ENCODE data around the gene CDC20.

The CDC20 gene
- 0.49 to 2.9 (median 1.8) reads per million in 4 experiments for total RNA-seq

DNA sequence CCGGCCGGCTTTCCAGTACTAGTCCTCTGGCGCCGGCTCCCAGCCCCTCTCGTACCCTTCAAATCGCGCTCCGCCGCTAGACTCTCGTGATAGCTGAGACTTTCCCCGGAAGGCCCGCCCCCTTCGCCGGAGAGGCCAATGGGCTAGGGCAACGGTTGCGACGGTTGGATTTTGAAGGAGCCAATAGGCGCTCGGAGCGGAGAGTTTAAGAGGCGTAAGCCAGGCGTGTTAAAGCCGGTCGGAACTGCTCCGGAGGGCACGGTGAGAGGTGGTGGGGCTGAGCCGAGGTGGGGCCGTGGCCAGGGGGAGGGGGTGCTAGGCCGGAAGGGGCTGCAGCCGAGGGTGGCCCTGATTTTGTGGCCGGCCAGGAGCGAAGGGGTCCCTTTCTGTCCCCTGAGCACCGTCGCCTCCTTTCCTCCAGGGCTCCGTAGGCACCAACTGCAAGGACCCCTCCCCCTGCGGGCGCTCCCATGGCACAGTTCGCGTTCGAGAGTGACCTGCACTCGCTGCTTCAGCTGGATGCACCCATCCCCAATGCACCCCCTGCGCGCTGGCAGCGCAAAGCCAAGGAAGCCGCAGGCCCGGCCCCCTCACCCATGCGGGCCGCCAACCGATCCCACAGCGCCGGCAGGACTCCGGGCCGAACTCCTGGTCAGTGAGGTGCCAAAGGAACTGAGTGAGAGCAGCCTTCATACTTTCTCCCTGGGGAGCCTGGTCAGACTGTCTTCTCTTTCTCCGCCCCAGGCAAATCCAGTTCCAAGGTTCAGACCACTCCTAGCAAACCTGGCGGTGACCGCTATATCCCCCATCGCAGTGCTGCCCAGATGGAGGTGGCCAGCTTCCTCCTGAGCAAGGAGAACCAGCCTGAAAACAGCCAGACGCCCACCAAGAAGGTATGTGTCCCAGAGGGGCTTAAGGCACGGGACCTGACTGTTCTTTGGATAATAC, at the start of gene CDC20:
Gene CDC20, plus strand, starts transcription at position 236 of the 948 bp plus-strand sequence. Its CDS starts 235 bp downstream, at position 471.
- DNase-seq, result peak; percentile 98

DNA sequence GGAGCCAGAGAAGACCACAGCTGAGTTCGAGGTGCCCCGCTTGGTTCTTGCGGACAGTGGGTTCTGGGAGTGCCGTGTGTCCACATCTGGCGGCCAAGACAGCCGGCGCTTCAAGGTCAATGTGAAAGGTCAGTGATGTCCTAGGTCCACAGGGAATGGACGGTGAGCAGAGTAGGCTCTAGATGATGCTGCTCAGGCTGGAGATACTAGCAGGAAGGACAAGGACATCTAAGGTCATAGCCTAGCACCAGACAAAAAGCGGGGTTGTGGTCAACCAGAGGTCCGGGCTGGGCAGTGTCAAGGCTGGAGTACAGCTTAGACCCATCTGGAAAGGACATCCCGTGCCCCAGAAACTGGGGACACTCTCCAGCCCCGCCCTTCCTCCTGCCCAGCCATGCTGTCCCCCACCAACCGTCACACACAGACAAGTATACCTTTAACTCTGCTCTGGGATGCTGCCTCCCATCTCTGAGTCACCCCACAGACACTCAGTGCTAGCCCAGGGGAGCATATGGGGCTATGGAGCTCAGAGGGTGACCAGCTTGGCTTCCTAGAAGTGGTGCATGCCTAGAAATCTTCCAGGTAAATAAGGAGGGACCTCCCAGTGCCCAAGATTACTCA, 49.3 kb upstream of the CDC20 start:
- no peak for DNase-seq

DNA sequence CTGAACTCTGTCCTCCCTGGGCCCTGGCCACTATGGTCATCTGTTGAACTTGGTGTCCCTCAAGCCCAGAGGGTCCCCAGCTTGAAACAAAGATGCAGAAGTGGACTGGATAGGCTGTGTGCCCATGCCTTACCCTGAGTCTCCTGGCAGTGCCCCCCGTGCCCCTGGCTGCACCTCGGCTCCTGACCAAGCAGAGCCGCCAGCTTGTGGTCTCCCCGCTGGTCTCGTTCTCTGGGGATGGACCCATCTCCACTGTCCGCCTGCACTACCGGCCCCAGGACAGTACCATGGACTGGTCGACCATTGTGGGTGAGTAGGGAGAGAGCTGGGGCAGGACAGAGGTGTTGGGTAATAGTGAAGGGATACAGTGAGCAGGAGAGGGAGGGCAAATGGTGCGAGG, 47.3 kb upstream of the CDC20 start:
- no peak for DNase-seq

DNA sequence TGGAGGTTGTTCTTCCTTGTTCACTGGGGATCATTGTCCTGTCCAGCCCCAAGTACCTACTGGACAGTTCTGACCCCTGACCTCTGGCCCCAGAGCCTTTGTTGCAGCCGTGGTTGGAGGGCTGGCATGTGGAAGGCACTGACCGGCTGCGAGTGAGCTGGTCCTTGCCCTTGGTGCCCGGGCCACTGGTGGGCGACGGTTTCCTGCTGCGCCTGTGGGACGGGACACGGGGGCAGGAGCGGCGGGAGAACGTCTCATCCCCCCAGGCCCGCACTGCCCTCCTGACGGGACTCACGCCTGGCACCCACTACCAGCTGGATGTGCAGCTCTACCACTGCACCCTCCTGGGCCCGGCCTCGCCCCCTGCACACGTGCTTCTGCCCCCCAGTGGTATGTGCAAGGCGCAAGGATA, 46.6 kb upstream of the CDC20 start:
- DNase-seq, result no peak

DNA sequence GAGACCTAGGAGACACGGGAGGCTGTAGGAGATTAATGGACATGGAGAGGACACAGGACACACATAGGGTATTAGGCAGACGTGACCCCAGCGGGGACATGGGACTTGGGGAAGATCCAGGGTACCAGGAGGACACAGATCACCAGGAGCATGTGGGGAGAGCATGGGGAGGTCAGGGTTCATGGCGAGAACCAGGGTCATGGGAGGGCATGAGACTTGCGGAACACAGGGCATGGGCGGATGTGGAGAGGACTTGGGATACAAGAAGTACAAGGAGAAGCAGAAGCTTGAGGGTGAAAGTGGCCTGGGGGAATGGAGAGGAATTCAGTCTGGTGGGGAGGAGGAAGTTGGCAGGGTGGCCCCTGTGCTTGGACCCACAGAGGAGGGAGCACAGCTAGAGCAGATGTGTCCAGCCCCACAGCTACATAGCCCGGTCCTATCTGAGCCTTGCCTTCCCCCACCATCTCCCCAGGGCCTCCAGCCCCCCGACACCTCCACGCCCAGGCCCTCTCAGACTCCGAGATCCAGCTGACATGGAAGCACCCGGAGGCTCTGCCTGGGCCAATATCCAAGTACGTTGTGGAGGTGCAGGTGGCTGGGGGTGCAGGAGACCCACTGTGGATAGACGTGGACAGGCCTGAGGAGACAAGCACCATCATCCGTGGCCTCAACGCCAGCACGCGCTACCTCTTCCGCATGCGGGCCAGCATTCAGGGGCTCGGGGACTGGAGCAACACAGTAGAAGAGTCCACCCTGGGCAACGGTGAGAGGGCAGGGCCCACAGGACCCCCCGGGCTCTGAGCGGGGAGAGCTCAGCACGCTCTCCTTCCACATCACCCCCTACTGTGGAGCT, 45.9 kb upstream of the CDC20 start:
- no peak for DNase-seq

DNA sequence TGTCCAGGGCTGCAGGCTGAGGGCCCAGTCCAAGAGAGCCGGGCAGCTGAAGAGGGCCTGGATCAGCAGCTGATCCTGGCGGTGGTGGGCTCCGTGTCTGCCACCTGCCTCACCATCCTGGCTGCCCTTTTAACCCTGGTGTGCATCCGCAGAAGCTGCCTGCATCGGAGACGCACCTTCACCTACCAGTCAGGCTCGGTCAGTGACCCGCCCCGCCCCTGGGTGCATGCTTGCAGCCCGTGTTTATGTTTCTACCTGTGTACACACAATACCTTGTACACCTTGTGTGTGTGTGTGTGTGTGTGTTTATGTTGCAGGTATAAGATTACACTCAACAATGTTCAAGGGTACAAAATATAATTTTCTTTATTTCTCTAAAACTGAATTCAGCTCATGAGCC, 45.0 kb upstream of the CDC20 start:
- no peak for DNase-seq

DNA sequence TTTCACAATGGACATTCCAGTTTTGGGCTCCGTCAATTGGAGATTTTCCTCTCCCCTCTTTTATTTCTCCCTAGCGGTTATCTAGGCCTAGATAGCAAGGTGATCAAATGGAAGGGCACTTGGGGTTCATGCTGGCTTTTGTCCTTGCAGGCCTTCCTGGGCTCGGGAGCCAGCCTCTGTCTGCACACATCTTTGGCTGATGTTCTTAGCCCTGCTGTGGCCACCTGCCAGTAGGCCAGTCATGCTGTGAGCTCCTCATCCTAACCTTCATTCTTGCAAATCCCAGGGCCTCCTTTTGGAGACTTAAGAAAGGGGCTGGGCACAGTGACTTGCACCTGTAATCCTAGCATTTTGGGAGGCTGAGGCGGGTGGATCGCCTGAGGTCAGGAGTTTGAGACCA, 44.5 kb upstream of the CDC20 start:
- DNase-seq, result no peak

DNA sequence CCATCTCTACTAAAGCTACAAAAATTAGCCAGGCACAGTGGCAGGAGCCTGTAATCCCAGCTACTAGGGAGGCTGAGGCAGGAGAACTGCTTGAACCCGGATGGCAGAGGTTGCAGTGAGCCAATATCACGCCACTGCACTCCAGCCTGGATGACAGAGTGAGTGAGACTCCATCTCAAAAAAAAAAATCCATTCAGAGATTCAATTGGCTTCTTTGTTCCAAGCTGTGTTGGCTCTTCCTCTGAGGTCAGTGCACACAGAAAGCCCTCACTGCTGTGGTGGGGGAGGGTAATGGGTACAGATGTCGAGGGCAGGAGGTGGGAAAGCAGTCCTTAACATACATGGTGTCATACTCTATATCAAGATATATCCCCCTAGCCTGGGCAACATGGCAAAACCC, 43.3 kb upstream of the CDC20 start:
- no peak for DNase-seq

DNA sequence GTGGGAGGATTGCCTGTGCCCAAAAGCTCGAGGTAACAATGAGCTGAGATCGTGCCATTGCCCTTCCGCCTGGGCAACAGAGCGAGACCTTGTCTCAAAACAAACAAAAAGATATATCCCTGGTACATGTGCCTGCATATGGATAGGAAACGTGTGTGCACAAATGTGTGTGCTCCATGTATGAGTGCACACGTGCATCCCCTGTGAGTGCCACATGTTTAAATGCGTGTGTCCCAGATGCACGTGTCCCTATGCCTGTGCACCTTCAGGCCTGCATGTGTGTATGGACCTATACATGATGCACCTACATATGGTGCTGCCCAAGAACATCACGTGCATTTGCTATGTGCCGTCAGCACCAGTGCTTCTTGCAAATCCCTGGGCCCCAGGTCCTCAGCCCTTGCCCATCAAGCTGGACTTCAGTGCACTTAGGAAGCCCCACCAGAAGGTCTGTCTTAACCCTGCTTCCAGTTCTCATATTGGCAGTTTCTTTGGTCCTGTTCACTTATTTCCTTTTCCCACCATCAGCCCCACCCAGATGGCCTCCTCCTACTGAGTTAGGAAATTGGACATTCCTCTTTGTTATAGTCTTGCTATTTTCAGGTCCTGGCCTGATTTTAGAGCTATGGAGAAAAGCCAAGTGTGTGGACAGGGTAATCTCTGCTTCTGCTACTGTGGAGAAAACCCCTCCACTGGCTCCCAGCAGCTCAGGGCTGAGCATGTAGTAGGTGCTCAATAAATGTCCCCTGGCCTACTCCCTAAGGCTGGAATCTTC, 42.6 kb upstream of the CDC20 start:
- no peak for DNase-seq

DNA sequence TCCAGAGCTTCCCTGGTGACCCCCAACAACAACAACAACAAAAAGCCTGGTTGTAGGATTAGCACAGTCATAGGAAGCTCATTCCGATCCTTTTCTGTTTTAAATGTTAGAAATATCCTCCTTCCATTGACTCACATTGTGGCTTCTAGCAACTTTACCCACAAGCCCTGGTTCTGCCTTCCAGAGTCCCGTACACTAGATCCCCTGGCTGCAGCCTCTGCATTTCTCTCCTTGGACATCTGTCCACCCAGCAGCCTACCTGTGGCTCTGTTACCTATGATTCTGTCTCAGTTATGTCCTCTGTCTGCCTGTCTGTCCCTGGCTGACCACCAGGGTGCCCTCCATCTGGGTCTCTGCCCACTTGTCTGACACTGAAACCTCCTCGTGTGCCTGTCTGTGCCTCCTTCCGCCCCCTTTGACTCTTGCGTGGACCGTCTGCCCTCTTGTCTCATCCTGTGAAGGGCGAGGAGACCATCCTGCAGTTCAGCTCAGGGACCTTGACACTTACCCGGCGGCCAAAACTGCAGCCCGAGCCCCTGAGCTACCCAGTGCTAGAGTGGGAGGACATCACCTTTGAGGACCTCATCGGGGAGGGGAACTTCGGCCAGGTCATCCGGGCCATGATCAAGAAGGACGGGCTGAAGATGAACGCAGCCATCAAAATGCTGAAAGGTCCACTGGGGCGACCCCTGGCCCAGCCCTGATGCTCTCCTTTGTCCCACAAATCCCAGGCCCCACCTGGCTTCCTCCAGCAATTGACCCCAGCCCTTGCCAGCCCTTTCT, 41.9 kb upstream of the CDC20 start:
- no peak for DNase-seq

DNA sequence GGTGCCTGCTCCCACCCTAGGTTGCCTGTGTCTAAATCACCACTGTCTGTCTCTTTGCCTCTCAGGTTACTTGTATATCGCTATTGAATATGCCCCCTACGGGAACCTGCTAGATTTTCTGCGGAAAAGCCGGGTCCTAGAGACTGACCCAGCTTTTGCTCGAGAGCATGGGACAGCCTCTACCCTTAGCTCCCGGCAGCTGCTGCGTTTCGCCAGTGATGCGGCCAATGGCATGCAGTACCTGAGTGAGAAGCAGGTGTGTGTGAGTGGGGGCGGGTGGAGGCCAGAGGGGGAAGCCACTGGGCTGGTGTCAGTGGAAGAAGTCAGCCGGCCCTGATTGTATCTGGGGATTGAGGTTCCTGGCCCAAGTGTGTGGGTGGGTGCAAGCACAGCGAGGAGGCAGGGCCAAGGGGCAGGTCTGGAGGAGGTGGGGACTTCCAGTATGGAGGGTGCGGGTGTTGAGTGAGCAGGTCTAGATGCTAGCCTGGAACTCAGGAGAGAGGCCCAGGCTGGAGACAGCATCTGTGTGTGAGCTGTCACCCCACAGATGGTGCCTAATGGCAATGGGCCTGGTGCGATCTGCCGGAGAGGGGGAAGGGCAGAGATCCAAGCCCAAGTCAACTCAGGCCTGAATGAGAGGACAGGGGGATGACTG, 40.8 kb upstream of the CDC20 start:
- no peak for DNase-seq

DNA sequence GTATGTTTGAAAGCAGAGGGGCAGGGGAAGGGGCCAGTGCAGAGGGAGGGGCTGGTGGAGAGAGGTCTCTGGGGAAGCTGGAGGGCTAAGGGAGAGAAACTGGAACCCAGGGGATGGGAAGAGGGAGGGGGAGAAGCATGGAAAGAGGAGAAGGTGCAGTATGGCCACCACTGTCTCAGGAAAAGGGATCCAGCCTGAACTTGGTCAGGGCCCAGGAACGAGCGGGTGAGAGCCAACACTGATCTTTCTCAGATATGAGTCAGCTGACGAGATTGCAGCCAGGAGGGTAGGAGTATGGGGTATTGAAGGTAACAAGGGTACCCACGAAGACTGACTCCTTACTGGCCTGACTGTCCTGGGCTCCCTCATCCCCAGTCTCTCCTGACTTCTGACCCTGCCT, 40.0 kb upstream of the CDC20 start:
- DNase-seq, result no peak

DNA sequence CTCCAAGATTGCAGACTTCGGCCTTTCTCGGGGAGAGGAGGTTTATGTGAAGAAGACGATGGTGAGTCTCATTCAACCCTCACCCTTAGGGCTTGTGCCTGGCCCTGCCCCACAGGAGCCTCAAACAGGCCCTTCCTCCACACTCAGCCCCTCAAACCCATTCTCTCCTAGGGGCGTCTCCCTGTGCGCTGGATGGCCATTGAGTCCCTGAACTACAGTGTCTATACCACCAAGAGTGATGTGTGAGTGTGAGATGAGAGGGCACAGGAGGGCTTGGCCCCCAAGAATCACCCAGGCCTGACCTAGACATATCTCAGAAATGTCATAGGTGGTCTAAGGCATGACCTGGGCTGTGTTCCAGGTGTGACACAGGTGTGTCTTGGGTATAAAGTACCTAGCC, 39.5 kb upstream of the CDC20 start:
- no peak for DNase-seq

DNA sequence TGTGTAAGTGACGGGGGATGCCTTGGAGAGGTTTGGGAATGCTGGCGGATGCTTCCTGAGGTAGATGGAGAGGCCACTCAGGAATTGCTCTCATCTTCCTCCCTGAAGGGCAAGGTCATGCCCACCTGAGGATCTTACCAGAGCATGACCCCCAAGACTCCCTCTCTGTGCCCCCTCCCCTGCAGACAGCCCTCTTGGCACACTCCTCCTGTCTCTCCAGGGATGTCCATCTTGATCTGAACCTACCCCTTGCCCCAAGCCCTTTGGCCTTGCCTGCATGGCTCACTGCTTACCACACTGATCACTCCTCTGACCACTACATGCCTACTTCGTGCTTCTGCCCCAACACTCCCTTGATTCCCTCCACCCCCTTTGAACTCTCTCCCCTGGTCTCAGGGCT, 39.0 kb upstream of the CDC20 start:
- DNase-seq, result no peak

DNA sequence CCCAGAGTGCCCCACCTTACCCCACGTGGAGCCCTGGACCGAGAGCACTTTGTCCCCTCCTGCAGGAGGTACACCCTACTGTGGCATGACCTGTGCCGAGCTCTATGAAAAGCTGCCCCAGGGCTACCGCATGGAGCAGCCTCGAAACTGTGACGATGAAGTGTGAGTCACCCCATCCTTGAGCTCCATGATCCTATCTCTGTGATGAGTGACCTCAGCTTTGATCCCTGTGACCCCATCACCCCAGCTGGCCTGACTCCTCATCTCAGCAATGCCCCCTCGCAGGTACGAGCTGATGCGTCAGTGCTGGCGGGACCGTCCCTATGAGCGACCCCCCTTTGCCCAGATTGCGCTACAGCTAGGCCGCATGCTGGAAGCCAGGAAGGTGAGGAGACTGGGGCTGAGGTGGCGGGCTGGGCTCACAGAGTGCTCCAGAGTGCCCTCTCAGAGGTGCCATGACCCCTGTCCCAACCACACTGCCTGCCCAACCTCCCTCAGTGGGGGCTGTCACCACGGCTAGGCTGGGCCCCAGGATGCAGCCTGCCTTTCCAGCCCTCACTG, 37.4 kb upstream of the CDC20 start:
- DNase-seq, result no peak

DNA sequence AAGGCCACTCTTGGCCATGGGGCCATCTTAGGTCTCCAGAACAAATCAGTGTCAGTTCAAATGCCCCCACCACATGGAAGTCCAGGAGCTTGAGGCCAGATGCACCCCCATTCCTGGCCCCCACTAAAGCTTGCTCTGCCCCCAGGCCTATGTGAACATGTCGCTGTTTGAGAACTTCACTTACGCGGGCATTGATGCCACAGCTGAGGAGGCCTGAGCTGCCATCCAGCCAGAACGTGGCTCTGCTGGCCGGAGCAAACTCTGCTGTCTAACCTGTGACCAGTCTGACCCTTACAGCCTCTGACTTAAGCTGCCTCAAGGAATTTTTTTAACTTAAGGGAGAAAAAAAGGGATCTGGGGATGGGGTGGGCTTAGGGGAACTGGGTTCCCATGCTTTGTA, 36.3 kb upstream of the CDC20 start:
- no peak for DNase-seq

DNA sequence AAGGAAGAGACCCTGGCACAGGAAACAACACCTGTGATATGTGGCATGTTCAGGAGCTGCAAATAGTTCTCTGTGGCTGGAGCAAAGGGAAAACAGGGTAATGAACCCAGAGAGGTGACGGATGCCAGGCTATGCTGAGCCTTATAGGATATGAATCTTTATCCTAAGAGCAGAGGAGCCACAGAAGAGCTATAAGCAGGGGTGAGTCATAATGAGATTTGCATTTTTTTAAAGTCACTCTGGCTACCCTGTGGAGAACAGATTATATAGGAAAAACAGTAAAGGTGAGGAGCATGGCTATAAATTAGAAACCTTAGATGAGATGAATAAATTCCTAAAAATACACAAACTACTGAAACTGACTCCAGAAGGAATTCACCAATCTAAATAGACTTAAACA, 34.0 kb upstream of the CDC20 start:
- DNase-seq, result no peak

DNA sequence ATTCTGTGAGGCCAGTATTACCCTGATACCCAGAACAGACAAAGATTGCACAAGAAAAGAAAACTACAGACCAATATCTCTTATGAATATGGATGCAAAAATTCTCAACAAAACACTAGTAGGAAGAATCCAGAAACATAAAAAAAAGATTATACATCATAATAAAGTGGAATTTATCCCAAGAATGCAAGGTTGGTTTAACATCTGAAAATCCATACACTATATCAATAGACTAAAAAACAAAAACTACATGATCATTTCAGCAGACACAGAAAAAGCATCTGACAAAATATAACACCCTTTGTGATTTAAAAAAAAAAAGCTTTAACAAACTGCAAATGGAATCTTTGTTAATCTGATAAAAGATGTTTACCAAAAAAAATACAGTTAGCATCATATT, 33.4 kb upstream of the CDC20 start:
- no peak for DNase-seq

DNA sequence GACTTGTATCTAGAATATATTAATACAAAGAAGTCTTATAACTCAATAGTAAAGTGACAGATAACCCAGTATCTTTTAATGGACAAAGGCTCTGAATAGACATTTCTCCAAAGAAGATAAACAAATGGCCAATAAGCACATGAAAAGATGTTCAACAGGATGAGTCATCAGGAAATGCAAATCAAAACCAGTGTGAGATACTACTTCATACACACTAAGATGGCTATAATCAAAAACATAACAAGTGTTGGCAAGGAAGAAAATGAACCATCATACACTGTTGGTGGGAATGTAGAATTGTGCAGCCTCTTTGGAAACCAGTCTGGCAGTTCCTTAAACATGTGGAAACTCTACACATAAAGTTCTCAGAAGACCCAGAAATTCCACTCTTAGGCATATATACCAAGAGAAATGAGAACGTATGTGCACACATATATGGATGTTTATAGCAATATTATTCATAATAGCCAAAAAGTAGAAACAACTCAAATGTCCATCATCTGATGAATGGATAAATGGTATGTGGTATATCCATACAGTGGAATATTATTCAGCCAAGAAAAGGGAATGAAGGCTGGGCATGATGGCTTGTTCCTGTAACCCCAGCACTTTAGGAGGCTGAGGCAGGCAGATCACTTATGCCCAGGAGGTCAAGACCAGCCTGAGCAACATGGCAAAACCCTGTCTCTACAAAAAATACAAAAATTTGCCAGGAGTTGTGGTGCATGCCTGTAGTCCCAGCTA, 31.1 kb upstream of the CDC20 start:
- no peak for DNase-seq
